Measurements from ENCODE around the gene SAP30BP. TPM values are rescaled to one million over a fixed set of nuclear protein-coding genes. Genes with fewer than 3 reads are reported as not detected.

The SAP30BP gene
- total and polyA plus RNA-seq, 2 experiments from 2014 or later, result 44.9 to 97.9 TPM

DNA sequence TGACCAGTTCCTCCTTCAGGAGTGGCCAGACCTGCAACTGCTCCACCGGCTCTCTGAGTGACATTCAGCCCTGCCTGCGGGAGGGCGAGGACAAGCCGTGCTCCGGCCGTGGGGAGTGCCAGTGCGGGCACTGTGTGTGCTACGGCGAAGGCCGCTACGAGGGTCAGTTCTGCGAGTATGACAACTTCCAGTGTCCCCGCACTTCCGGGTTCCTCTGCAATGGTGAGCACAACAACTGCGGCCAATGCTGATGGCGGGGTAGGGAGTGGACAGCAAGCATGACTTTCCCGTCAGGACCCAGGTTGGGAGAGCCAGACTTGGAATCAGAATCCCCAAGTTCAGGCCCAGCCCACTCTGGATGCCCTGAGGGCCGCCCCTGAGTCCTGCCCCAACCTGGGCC lies 66.3 kb downstream of the SAP30BP start (continued):
- TF ChIP-seq, protein P1, sequence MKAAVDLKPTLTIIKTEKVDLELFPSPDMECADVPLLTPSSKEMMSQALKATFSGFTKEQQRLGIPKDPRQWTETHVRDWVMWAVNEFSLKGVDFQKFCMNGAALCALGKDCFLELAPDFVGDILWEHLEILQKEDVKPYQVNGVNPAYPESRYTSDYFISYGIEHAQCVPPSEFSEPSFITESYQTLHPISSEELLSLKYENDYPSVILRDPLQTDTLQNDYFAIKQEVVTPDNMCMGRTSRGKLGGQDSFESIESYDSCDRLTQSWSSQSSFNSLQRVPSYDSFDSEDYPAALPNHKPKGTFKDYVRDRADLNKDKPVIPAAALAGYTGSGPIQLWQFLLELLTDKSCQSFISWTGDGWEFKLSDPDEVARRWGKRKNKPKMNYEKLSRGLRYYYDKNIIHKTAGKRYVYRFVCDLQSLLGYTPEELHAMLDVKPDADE (IDR thresholded peaks at IDR 0.05), result no peak
- TF ChIP-seq, protein P2, sequence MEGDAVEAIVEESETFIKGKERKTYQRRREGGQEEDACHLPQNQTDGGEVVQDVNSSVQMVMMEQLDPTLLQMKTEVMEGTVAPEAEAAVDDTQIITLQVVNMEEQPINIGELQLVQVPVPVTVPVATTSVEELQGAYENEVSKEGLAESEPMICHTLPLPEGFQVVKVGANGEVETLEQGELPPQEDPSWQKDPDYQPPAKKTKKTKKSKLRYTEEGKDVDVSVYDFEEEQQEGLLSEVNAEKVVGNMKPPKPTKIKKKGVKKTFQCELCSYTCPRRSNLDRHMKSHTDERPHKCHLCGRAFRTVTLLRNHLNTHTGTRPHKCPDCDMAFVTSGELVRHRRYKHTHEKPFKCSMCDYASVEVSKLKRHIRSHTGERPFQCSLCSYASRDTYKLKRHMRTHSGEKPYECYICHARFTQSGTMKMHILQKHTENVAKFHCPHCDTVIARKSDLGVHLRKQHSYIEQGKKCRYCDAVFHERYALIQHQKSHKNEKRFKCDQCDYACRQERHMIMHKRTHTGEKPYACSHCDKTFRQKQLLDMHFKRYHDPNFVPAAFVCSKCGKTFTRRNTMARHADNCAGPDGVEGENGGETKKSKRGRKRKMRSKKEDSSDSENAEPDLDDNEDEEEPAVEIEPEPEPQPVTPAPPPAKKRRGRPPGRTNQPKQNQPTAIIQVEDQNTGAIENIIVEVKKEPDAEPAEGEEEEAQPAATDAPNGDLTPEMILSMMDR (conservative IDR thresholded peaks at IDR 0.05; ENCODE audit: low read depth in 2 of 2), result no peak
- no peak for TF ChIP-seq EZH2phosphoT487 (IDR thresholded peaks at IDR 0.05; ENCODE audit: unreplicated experiment)
- TF ChIP-seq EZH2 (IDR thresholded peaks at IDR 0.05; ENCODE audit: low read depth, unreplicated experiment), result no peak

DNA sequence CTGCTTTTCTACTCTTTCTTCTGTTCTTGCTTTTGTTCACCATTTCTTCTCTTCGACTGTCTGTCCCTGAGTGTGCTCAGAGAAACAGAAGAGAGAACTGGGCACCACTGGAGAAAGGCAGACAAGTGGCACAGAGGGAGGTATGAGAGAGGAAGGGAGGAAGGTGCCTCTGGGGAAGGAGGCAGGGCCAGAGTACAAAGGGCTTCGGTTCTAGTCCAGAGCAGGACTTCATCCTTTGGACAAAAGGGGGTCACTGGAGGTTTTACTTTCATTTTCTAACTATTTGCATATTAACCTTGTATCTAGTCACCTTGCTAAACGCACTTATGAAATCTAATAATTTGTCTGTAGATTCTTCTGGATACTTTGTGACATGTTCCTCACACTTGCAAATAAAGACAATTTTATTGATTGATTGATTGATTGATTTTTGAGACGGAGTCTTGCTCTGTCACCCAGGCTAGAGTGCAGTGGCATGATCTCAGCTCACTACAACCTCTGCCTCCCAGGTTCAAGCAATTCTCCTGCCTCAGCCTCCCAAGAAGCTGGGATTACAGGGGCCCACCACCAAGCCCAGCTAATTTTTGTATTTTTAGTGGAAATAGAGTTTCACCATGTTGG lies 67.6 kb downstream of the SAP30BP start:
- Mint-ChIP-seq H3K27me3 (ENCODE audit: insufficient read depth, low read depth, poor library complexity) (peaks cover 4% of the 10 kb centered on the region), H3K27ac (no peak overlapping the region), H3K9me3 (no peaks in the 10 kb centered on the region), H3K36me3 (ENCODE audit: low read depth) (no peaks in the 10 kb centered on the region; the same call in 2 of the 3 replicates), H3K4me3 (no peak overlapping the region), H3K4me1 (0 out of 3 replicates have a peak, but pooled peaks cover 6% of the 10 kb centered on the region)
- H2AFZ ChIP-seq, result no peak overlapping the region
- TF ChIP-seq ZNF331 (CRISPR knock-in tag; IDR thresholded peaks at IDR 0.05; ENCODE audit: low read depth) (no peak), POLR2AphosphoS5 (IDR thresholded peaks at IDR 0.05; ENCODE audit: low read depth) (no peak), CREB1 (CRISPR knock-in tag; IDR thresholded peaks at IDR 0.05; ENCODE audit: low read depth) (no peak), EZH2phosphoT487 (IDR thresholded peaks at IDR 0.05; ENCODE audit: unreplicated experiment) (no peak)
- no peaks in the 10 kb centered on the region for H3K79me2 ChIP-seq (replicated peaks; ENCODE audit: insufficient read depth)
- no peaks in the 10 kb centered on the region for H3K36me3 ChIP-seq (ENCODE audit: insufficient read depth)
- no peaks in the 10 kb centered on the region for H3F3A ChIP-seq (replicated peaks; ENCODE audit: low read depth)
- H3K4me2 ChIP-seq, result no peak overlapping the region
- no peaks in the 10 kb centered on the region for H3K4me1 ChIP-seq (ENCODE audit: insufficient read depth)
- no peaks in the 10 kb centered on the region for H4K20me1 ChIP-seq (replicated peaks; ENCODE audit: insufficient read depth)
- ATAC-seq, result no peak
- no peak overlapping the region for H3K4me3 ChIP-seq
- no peak for DNase-seq (ENCODE audit: low spot score)
- H3K27me3 ChIP-seq (ENCODE audit: insufficient read depth), result no peaks in the 10 kb centered on the region
- no peaks in the 10 kb centered on the region for H3K9me2 ChIP-seq (ENCODE audit: insufficient read depth)
- H3K27ac ChIP-seq (ENCODE audit: low read depth), result no peak overlapping the region

DNA sequence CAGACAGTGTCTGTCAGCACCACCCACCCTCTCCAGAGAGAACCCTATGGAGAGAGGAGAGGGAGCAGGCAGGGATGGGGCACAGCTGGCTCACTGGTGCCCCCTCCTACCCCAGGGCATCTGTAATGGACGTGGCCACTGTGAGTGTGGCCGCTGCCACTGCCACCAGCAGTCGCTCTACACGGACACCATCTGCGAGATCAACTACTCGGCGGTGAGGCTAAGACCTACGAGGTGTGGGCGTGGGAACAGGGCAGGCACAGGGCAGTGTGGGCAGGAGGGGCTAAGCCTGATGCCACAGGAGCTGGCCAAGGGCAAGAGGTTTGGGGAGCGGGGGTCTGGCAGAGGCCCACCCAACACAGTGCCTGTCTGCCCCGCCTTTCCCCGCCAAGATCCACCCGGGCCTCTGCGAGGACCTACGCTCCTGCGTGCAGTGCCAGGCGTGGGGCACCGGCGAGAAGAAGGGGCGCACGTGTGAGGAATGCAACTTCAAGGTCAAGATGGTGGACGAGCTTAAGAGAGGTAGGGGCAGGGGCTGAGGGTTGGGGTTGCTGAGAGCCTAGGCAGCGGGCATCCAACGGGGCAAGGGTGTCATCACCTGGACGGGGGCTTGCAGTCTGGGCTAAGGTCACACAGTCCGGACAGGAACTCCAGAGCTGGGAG lies 69.2 kb downstream of the SAP30BP start:
- no peaks in the 10 kb centered on the region for H3K4me1 ChIP-seq (ENCODE audit: insufficient read depth)
- Mint-ChIP-seq H3K36me3 (ENCODE audit: low read depth) (no peaks in the 10 kb centered on the region; the same call in 2 of the 3 replicates), H3K4me1 (0 out of 3 replicates have a peak, but pooled peaks cover 6% of the 10 kb centered on the region), H3K4me3 (no peak overlapping the region), H3K27me3 (ENCODE audit: insufficient read depth, low read depth, poor library complexity) (peaks cover 4% of the 10 kb centered on the region), H3K27ac (peak overlapping the region; percentile 30; the same call in 1 of the 2 replicates), H3K9me3 (no peaks in the 10 kb centered on the region)
- H4K20me1 ChIP-seq (replicated peaks; ENCODE audit: insufficient read depth), result no peaks in the 10 kb centered on the region
- no peaks in the 10 kb centered on the region for H3F3A ChIP-seq (replicated peaks; ENCODE audit: low read depth)
- no peaks in the 10 kb centered on the region for H3K27me3 ChIP-seq (ENCODE audit: insufficient read depth)
- H3K4me2 ChIP-seq, result no peak overlapping the region
- no peak overlapping the region for H3K27ac ChIP-seq (ENCODE audit: low read depth)
- DNase-seq (ENCODE audit: low spot score) (no peak), ATAC-seq (no peak)
- H3K9me2 ChIP-seq (ENCODE audit: insufficient read depth), result no peaks in the 10 kb centered on the region
- H2AFZ ChIP-seq, result no peak overlapping the region
- H3K79me2 ChIP-seq (replicated peaks; ENCODE audit: insufficient read depth), result no peaks in the 10 kb centered on the region
- no peak overlapping the region for H3K4me3 ChIP-seq
- no peak for TF ChIP-seq POLR2AphosphoS5 (IDR thresholded peaks at IDR 0.05; ENCODE audit: low read depth)
- TF ChIP-seq JUNB (IDR thresholded peaks at IDR 0.05; ENCODE audit: unreplicated experiment), result no peak
- TF ChIP-seq EZH2phosphoT487 (IDR thresholded peaks at IDR 0.05; ENCODE audit: unreplicated experiment), result no peak
- TF ChIP-seq ZNF331 (CRISPR knock-in tag; IDR thresholded peaks at IDR 0.05; ENCODE audit: low read depth), result no peak
- TF ChIP-seq, protein P3, sequence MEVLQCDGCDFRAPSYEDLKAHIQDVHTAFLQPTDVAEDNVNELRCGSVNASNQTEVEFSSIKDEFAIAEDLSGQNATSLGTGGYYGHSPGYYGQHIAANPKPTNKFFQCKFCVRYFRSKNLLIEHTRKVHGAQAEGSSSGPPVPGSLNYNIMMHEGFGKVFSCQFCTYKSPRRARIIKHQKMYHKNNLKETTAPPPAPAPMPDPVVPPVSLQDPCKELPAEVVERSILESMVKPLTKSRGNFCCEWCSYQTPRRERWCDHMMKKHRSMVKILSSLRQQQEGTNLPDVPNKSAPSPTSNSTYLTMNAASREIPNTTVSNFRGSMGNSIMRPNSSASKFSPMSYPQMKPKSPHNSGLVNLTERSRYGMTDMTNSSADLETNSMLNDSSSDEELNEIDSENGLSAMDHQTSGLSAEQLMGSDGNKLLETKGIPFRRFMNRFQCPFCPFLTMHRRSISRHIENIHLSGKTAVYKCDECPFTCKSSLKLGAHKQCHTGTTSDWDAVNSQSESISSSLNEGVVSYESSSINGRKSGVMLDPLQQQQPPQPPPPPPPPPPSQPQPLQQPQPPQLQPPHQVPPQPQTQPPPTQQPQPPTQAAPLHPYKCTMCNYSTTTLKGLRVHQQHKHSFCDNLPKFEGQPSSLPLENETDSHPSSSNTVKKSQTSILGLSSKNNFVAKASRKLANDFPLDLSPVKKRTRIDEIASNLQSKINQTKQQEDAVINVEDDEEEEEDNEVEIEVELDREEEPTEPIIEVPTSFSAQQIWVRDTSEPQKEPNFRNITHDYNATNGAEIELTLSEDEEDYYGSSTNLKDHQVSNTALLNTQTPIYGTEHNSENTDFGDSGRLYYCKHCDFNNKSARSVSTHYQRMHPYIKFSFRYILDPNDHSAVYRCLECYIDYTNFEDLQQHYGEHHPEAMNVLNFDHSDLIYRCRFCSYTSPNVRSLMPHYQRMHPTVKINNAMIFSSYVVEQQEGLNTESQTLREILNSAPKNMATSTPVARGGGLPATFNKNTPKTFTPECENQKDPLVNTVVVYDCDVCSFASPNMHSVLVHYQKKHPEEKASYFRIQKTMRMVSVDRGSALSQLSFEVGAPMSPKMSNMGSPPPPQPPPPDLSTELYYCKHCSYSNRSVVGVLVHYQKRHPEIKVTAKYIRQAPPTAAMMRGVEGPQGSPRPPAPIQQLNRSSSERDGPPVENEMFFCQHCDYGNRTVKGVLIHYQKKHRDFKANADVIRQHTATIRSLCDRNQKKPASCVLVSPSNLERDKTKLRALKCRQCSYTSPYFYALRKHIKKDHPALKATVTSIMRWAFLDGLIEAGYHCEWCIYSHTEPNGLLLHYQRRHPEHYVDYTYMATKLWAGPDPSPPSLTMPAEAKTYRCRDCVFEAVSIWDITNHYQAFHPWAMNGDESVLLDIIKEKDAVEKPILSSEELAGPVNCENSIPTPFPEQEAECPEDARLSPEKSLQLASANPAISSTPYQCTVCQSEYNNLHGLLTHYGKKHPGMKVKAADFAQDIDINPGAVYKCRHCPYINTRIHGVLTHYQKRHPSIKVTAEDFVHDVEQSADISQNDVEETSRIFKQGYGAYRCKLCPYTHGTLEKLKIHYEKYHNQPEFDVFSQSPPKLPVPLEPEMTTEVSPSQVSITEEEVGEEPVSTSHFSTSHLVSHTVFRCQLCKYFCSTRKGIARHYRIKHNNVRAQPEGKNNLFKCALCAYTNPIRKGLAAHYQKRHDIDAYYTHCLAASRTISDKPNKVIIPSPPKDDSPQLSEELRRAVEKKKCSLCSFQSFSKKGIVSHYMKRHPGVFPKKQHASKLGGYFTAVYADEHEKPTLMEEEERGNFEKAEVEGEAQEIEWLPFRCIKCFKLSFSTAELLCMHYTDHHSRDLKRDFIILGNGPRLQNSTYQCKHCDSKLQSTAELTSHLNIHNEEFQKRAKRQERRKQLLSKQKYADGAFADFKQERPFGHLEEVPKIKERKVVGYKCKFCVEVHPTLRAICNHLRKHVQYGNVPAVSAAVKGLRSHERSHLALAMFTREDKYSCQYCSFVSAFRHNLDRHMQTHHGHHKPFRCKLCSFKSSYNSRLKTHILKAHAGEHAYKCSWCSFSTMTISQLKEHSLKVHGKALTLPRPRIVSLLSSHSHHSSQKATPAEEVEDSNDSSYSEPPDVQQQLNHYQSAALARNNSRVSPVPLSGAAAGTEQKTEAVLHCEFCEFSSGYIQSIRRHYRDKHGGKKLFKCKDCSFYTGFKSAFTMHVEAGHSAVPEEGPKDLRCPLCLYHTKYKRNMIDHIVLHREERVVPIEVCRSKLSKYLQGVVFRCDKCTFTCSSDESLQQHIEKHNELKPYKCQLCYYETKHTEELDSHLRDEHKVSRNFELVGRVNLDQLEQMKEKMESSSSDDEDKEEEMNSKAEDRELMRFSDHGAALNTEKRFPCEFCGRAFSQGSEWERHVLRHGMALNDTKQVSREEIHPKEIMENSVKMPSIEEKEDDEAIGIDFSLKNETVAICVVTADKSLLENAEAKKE (CRISPR knock-in tag; IDR thresholded peaks at IDR 0.05), result no peak
- H3K36me3 ChIP-seq (ENCODE audit: insufficient read depth), result no peaks in the 10 kb centered on the region

Data from GM23338 (cell line).